Cerebellar cortex (tissue), 1 donor: ENCODE results near the gene NECAB2.

ENCODE experiments used
- DNase-seq: peaks from one replicate; pipeline ENCODE4 v3.0.0-alpha.2; 2015; ENCODE audit warnings: low spot score

Gene NECAB2

DNA sequence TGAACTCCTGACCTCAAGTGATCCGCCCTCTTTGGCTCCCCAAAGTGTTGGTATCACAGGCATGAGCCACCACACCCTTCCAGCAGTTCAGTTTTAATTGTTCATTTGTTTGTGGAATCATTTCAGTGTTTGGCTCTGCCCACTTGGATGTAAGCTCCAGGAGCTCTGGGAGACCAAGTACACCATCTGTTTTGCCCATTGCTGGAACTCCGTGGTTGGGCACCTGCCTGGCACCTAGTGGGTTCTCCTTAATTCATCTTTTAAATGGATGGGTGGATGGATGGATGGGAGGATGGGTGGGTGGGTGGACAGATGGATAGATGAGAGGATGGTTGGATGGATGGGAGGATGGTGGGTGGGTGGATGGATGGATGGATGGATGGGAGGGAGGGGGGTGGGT, 953 bp upstream of the NECAB2 start:
- DNase-seq = peak; percentile 59

- no peak for DNase-seq
Observed at GRCh38 chr16:83968306-83968851, 335 bp downstream of the NECAB2 start.

DNA sequence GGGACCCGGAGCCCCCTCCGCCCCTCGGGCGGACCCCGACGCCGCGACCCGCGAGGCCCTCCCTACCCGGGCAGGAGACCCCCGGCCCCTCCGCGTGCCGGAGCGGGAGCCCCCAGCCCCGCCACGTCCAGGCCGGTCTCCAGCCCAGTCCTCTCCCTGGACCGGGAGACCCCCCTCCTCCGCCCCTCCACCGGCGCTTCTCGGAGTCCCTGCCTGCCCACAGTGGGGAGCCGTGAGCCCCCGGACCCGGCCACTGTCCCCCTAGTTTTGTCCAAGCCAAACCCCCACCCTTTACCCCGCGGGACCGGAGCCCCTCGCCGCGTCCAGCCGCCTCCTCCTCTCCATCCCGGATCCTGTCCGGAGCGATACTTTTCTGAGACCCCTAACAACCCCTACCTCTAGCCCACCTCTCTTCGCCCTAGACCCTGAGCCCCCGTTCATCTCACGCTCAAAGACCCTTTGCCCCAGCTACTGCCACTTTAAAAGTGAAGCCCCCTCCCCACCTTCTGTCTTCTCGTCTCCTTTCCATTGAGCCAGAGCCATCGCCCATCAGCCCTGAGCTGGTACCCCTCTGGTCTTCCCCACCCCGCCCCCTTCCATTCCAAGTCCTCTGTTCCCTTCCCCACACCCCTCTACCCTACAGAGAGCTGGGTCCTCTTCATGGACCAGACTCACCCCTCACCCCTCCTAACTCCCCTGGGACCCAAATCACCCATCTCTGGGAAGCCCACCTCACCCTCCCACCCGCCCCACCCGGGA, 1.0 kb downstream of the NECAB2 start:
- DNase-seq = no peak

GRCh38 chr16:83969771-83970429, 1.9 kb downstream of the NECAB2 start:
- DNase-seq = no peak

DNA sequence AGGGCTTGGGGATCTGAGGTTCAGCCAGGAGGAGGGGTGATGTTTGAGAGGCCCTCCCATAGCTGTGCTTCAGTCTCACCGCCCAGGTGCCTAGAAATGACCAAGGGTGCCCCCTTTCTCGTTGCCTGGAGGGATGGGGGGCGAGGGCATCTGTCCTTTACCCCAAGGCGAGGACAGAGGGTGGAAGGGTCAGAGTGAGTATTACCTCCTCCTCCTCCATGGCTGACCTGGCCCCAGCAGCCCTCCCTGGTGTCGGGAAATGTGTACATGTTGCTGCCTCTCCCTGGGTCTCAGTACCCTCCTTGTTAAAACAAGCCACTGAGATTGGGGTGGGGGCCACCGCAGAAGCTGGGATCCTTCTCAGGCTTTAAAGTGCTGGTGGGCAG, 2.4 kb downstream of the NECAB2 start:
- DNase-seq = no peak

- no peak for DNase-seq
Observed at GRCh38 chr16:83971165-83972130, 3.4 kb downstream of the NECAB2 start.

- DNase-seq = no peak
Observed at GRCh38 chr16:83972256-83973008, 4.4 kb downstream of the NECAB2 start.

DNA sequence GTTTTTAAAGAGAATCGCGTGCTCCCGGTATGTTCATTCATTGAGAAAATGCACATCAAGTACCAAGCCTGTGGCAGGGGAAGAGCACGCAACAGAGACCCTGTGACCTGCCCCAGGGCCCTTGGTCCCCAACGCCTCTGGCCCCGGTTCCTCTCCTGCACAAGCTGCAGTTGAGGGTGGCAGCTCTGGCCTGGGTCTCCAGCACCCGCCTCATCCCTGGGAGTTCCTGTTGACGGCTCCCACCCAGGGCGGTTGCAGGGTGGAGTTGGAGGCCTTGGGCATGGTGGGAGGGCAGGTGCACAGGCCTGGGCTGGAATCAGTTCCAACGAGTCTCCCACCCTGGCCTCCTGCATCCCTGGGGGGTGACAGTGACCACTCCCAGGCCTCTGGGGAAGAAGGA, 5.0 kb downstream of the NECAB2 start:
- DNase-seq = no peak

DNA sequence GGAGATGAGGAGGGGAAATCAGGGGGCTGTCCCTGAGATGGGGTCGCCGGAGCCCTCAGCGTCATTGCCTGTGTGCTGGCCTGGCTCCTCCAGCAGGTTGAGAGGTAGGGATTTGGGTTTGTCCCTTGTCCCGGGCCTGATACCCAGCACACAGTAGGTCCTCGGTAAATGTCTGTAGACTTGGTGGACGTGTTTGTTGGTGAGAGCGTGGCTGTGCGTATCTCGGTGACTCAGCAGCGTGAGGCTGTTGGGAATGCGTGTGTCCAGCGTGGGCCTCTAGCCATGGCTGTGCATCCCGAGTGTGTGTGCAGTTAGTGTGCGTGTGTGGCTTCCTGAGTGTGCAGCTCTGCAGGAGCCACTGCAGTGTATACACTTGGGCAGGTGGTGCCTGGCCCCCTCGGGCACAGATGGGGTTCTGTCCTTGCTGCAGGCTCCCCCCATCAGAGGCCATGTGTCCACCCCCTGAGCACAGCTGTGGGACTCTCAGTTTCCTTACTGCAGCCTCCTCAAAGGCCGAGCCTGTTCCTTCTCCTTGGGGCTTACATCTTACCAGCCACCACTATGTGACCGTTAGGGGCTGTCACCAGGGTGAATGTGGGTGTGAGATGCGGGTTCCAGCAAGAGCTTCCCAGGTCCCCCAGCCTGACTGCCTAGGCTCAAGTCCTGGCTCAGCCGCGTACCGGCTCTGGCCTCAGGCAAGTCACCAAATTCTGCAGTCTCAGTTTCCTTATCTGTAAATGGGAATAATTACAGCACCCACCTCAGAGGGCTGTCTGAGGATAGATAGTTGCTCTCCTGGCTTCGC, 5.7 kb downstream of the NECAB2 start:
- no peak for DNase-seq

DNA sequence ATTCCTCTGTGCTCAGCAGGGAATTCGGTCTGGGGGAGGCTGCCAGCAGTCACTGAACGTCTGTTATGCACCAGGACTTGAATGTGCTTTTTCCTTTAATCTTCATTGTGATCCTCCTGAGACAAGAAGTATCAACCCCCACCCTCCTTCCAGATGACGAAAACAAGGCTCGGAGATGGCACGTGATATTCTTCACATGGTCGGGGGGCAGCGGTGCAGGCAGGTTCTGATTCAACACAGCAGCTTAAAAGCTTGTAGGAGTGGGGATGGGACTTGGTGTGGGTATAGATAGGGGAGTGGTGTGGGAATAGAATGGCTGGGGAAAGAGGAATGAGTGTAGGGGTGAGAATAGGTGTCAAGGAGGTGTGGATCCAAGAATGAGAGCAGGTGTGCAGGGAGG, 6.4 kb downstream of the NECAB2 start:
- DNase-seq = no peak

DNA sequence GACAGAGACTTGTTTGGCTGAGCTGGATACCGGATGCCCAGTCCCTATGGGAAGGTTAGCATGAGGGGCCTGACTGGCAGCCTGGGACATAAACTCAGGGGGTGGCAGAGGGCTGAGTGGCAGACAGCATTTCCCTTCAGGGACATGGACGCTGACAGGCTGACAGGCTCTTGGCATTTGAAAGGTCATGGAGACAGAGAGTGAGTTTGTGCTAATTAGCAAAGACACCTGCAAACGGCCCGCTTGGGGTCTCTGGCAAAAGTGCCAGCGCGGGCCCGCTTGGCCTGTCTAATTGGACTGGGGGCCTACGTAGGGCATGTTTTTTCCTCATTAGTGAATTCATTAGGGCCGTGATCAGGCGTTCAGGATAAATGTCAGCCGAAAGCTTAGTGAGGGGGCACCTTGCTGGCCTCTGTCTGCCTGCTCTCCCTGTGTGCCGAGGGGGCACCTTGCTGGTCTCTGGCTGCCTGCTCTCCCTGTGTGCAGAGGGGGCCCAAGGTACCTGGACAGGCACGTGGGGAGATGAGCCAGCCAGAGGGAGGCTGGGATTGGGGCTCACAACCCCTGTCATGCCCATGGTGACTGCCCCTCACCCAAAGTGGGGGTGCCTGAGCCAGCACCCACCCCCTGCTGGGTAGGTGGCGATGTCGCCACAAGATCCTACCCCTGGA, 7.7 kb downstream of the NECAB2 start:
- DNase-seq = no peak

GRCh38 chr16:83977056-83977815, 9.2 kb downstream of the NECAB2 start:
- no peak for DNase-seq

DNA sequence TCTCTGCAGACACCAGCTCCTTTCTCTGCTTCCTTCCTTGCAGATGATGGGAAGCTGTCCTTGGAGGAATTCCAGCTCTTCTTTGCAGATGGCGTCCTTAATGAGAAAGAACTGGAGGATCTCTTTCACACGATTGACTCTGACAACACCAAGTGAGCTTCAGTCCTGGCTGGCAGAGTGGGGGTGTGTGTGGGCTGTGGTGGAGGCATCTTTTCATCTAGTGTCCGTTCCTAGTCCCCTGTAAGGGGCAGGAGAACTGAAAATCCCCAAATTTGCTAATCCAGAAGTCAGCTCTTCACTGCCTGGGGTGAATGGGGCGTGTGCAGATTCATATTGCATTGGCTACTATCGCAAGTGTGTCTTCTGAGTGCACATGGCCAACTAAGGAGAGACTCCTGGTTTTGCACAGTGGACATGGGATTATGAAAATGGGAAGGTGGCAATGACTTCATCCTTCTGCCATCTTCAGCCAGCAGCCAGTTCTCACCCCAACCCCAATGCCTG, 10.4 kb downstream of the NECAB2 start:
- DNase-seq = no peak

DNA sequence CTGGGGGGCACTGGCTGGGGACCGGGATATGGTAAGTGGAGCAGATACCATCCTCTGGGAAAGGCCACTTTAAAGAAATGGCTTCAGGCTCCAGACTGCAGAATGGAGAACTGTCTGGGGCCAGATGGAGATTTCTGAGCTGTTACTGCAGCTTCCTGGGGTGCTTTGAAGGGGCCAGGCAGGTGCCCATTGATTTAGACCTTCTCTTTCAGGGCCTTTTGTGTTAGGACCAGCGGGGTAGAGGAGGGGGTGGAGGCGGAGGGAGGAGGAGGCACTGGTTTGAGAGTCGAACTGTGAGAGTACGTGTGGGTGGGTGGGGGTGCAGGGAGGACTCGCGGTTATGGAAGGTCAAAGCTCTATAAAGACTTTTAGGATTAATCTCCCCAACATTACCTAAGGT, 11.4 kb downstream of the NECAB2 start:
- DNase-seq = no peak

- no peak for DNase-seq
Observed at GRCh38 chr16:83980794-83981193, 12.8 kb downstream of the NECAB2 start.

GRCh38 chr16:83981799-83982198, 13.8 kb downstream of the NECAB2 start:
- DNase-seq = no peak

- DNase-seq = no peak
Observed at GRCh38 chr16:83983491-83983890, 15.4 kb downstream of the NECAB2 start.

DNA sequence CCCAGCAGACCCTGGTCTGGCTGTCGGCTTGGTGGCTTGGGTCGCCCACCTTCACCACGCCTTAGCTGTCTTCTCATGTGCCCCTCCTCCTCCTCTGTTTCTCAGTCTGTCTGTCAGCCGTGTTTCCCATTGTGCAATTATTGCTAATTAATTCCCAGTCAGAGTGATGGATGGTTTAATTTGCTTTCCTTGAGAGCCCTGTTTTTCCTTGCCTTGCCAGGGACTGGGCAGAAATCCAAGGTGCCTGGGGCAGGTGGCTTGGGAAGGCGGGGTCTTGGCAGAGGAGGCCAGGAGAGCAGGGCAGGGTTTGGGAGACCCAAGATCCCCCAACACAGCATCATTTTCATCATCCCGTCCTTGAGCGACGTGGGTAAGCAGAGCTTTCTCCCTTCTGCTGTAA, 21.3 kb downstream of the NECAB2 start:
- no peak for DNase-seq

DNA sequence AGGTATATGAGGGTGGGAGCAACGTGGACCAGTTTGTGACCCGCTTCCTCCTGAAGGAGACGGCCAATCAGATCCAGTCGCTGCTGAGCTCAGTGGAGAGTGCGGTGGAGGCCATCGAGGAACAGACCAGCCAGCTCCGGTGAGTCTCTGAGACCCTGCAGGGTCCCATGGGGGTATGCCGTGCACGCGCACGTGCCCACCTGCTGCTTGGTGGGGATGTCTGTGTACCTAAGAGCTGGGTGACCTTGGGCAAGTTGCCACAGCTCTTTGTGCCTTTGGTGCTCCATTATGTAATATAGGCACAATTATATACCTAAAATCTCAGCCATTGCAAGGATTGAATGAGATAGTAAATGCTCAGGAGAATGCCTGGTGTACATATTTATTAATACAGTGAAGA, 22.4 kb downstream of the NECAB2 start:
- DNase-seq = no peak
